Measurements from ENCODE around the gene CRYGC. TPM values are rescaled to one million over a fixed set of nuclear protein-coding genes. Genes with fewer than 3 reads are reported as not detected.
"Not testable (repeated sequence)": the region's sequence is repeated elsewhere in the genome, so short reads cannot be mapped to it uniquely, and the experiment has no call there.

The CRYGC gene
- total RNA-seq, 3 donors from 2014 or later, result not detected

DNA sequence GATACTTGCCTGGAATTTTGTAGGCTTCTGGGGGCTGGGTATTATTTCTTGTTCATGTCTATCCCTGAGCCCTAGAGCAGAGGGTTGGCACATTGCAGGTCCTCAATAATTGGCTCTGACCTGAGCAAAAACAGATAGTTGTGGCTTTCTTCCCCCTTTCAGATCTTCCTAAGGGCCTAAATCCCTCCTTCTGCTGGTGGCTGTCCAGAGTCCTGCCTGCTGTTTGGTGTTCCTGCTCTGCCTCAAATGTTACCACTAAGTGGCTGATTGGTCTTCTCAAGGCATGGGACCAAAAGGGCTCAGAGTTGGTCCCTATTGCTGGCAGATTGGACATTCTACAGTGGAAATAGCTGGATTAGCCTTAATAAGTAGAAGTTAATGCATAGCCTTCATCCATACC lies 17.4 kb upstream of the CRYGC start:
- DNase-seq (ENCODE audit: low spot score in 2 of 2), result no peak
- TF ChIP-seq POLR2A (IDR thresholded peaks at IDR 0.05) (no peak), POLR2AphosphoS5 (IDR thresholded peaks at IDR 0.05) (no peak)
- TF ChIP-seq, protein P1, sequence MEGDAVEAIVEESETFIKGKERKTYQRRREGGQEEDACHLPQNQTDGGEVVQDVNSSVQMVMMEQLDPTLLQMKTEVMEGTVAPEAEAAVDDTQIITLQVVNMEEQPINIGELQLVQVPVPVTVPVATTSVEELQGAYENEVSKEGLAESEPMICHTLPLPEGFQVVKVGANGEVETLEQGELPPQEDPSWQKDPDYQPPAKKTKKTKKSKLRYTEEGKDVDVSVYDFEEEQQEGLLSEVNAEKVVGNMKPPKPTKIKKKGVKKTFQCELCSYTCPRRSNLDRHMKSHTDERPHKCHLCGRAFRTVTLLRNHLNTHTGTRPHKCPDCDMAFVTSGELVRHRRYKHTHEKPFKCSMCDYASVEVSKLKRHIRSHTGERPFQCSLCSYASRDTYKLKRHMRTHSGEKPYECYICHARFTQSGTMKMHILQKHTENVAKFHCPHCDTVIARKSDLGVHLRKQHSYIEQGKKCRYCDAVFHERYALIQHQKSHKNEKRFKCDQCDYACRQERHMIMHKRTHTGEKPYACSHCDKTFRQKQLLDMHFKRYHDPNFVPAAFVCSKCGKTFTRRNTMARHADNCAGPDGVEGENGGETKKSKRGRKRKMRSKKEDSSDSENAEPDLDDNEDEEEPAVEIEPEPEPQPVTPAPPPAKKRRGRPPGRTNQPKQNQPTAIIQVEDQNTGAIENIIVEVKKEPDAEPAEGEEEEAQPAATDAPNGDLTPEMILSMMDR (IDR thresholded peaks at IDR 0.05), result no peak
- Histone ChIP-seq H3K4me3 (no peak overlapping the region), H3K36me3 (no peaks in the 10 kb centered on the region), H3K27ac (no peak overlapping the region), H3K27me3 (no peaks in the 10 kb centered on the region), H3K9me3 (peaks cover 0 to 6% of the 10 kb centered on the region in 2 donors), H3K4me1 (no peaks in the 10 kb centered on the region)
- intact Hi-C loops (cut with DNase I; ENCODE audit: low total_unique reads), result no loop called here

- Histone ChIP-seq H3K9me3 (no peaks in the 10 kb centered on the region), H3K4me1 (no peaks in the 10 kb centered on the region), H3K36me3 (no peaks in the 10 kb centered on the region), H3K4me3 (no peak within 1 kb of the TSS), H3K27me3 (no peaks in the 10 kb centered on the region), H3K27ac (no peak within 1 kb of the TSS)
- intact Hi-C loops (cut with DNase I; ENCODE audit: low total_unique reads), result no loop called here
- no peak for TF ChIP-seq POLR2A (IDR thresholded peaks at IDR 0.05)
- TF ChIP-seq, protein P1 (IDR thresholded peaks at IDR 0.05), result no peak
- no peak for TF ChIP-seq POLR2AphosphoS5 (IDR thresholded peaks at IDR 0.05)
- no peak for DNase-seq (ENCODE audit: low spot score in 2 of 2)
Measured at GRCh38 chr2:208146006-208146405, 16.4 kb upstream of the CRYGC start, which contains the start of gene CRYGB. CRYGB (minus strand) TSS chr2:208146158; CDS start chr2:208146120, 38 bp downstream.

DNA sequence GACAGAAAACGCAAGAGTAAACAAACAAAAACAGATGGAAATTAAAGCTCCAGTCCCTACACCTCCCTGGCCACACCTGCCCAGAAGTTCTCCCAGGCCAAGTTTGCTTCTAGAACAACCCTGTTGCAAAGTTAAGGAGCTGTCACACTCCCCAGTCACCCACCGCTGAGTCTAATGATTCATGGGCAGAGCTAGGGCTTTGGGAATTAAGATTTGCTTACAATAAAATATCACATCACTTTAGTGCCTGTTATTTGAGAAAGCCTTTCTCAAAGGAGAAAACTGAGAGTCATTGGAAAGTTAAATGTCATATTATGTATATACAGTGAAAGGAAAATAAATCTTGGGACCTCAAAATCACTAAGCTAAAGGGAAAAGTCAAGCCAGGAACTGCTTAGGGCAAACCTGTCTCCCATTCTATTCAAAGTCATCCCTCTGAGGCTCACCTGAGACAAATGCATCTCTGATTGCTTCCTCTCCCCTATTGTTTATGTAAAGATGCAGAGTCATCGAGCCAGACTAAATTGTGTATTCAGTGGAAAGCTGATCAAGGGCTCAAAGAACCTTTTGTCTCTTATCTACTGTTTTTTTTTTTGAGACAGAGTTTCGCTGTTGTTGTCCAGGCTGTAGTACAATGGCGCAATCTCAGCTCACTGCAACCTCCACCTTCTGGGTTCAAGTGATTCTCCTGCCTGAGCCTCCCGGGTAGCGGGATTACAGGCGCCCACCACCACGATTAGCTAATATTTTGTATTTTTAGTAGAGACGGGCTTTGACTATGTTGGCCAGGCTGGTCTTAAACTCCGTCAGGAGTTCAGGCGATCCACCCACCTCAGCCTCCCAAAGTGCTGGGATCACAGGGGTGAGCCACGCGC lies 13.5 kb upstream of the CRYGC start:
- H3K36me3 ChIP-seq, result no peaks in the 10 kb centered on the region
- TF ChIP-seq POLR2AphosphoS5 (IDR thresholded peaks at IDR 0.05) (no peak), POLR2A (IDR thresholded peaks at IDR 0.05) (no peak)
- TF ChIP-seq, protein P1 (IDR thresholded peaks at IDR 0.05), result no peak

GRCh38 chr2:208142240-208142924 lies 12.8 kb upstream of the CRYGC start:
- TF ChIP-seq, protein P1 (IDR thresholded peaks at IDR 0.05), result no peak
- TF ChIP-seq POLR2AphosphoS5 (IDR thresholded peaks at IDR 0.05), result no peak
- Histone ChIP-seq H3K4me1 (no peaks in the 10 kb centered on the region), H3K4me3 (no peak overlapping the region), H3K27ac (no peak overlapping the region), H3K27me3 (no peaks in the 10 kb centered on the region), H3K36me3 (no peaks in the 10 kb centered on the region), H3K9me3 (no peaks in the 10 kb centered on the region)
- intact Hi-C loops (cut with DNase I; ENCODE audit: low total_unique reads), result no loop called here
- DNase-seq (ENCODE audit: low spot score in 2 of 2), result no peak

More for the DNA sequence above, 13.5 kb upstream of the CRYGC start:
- Histone ChIP-seq H3K4me1 (no peaks in the 10 kb centered on the region), H3K9me3 (no peaks in the 10 kb centered on the region), H3K27ac (no peak overlapping the region), H3K27me3 (no peaks in the 10 kb centered on the region), H3K4me3 (no peak overlapping the region)
- DNase-seq (ENCODE audit: low spot score in 2 of 2), result no peak
- intact Hi-C loops (cut with DNase I; ENCODE audit: low total_unique reads), result no loop called here

DNA sequence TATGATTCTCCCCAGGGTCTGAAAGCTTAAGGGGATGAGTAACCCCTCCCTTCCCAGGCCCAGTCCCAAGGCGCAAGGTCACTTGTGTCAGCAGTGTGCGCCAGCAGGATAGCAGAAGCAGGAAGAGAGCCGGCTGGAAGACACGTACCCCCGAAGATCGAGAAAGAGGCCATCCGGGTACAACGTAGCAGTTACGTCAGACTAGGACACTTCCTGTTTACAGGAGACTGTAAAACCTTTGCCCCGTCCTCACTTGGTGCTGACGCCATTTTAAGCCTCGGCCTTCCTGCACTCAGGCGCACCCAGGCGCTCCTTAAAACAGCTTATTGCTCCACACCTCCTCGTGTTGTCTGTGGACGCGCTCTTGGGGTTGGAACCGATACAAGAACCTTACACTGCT lies 9.8 kb upstream of the CRYGC start:
- intact Hi-C loops (cut with DNase I; ENCODE audit: low total_unique reads), result no loop called here

DNA sequence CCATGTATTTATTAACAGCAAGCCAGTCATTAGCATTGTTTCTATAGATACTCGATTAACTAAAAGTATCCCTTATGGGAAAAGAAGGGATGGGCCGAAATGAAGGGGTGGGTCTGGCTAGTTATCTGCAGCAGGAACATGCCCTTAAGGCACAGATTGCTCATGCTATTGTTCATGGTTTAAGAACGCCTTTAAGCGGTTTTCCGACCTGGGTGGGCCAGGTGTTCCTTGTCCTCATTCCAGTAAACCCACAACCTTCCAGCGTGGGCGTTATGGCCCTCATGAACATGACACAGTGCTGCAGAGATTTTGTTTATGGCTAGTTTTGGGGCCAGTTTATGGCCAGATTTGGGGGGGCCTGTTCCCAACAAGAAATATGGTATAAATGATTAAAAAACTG lies 8.7 kb upstream of the CRYGC start:
- H3K4me3 ChIP-seq; H3K27ac ChIP-seq; H3K4me1 ChIP-seq; H3K27me3 ChIP-seq; H3K9me3 ChIP-seq; H3K36me3 ChIP-seq; DNase-seq (ENCODE audit: low spot score in 2 of 2): not testable (repeated sequence)
- intact Hi-C loops (cut with DNase I; ENCODE audit: low total_unique reads), result loop anchor here (1.0 kb wide), 1 partner anchor 14 kb away; no protein-coding TSS in a partner anchor

More for the DNA sequence above, 9.8 kb upstream of the CRYGC start:
- Histone ChIP-seq H3K27ac (no peak overlapping the region), H3K36me3 (no peaks in the 10 kb centered on the region), H3K27me3 (no peaks in the 10 kb centered on the region), H3K4me3 (no peak overlapping the region), H3K9me3 (no peaks in the 10 kb centered on the region), H3K4me1 (no peaks in the 10 kb centered on the region)
- DNase-seq (ENCODE audit: low spot score in 2 of 2), result no peak
- TF ChIP-seq POLR2A (IDR thresholded peaks at IDR 0.05) (no peak), POLR2AphosphoS5 (IDR thresholded peaks at IDR 0.05) (no peak)
- TF ChIP-seq, protein P1 (IDR thresholded peaks at IDR 0.05), result no peak

Data from breast epithelium (tissue), 4 donors.